Endothelial cell of umbilical vein (primary cell): ENCODE results near the gene GADL1. TPM values are rescaled to one million over a fixed set of nuclear protein-coding genes. Genes with fewer than 3 reads are reported as not detected.

ENCODE experiments used
- BruUV-seq: library from RNA; stranded (reverse); fragments of 400-500 nt; replicated peaks from 2 replicates; lab custom pipeline; 2021; lab: Mats Ljungman, UMichigan
- CTCF ChIA-PET: fragments of 300-600, 350-600 bp; sonication (Branson Sonifier 250); formaldehyde crosslinking; loops from one replicate; lab custom pipeline; 2021; ENCODE audit warnings: antibody characterized with exemption, inconsistent platforms; lab: Charles Lee
- POLR2A ChIA-PET: fragments of 300-600, 350-600 bp; sonication (Branson Sonifier 250); formaldehyde crosslinking; loops from one replicate; lab custom pipeline; 2021; ENCODE audit warnings: antibody characterized with exemption, inconsistent platforms; lab: Charles Lee
- DNase-seq: peaks from one replicate; pipeline ENCODE4 v3.0.0-alpha.2; 2011; ENCODE audit warnings: low read depth, low spot score
- FAIRE-seq: peaks from 2 replicates; lab custom pipeline; 2011; peaks lifted over from hg19 to GRCh38; lab: Jason Lieb, UNC
- H2AFZ ChIP-seq: 2 replicates; pipeline ENCODE4 v1.6.0; 2012; ENCODE audit warnings: low read depth, low read length, control low read depth, inconsistent platforms
- H3K27ac ChIP-seq: 2 replicates; pipeline ENCODE4 v1.5.1; 2011; ENCODE audit warnings: low read depth, mild to moderate bottlenecking, control low read depth, low read length, moderate library complexity; ENCODE audit not compliant: insufficient read depth
- H3K27me3 ChIP-seq, 2 experiments: 2 replicates each; pipeline versions ENCODE4 v1.6.0 to v1.6.1; 2011; ENCODE audit warnings: low read length in 2 of 2, mixed read lengths in 1 of 2; ENCODE audit not compliant: control insufficient read depth in 2 of 2, insufficient read depth in 2 of 2
- H3K36me3 ChIP-seq, 2 experiments: 2 replicates in 1 of 2; 3 replicates in 1 of 2; pipeline ENCODE4 v1.5.1; 2011; ENCODE audit warnings: low read length in 2 of 2, mild to moderate bottlenecking in 1 of 2, moderate library complexity in 1 of 2; ENCODE audit not compliant: control insufficient read depth in 2 of 2, insufficient read depth in 2 of 2; ENCODE audit errors: extremely low read depth in 1 of 2
- H3K4me1 ChIP-seq: 3 replicates; pipeline ENCODE4 v1.5.1; 2011; ENCODE audit warnings: mild to moderate bottlenecking, low read length; ENCODE audit not compliant: control insufficient read depth, insufficient read depth; ENCODE audit errors: extremely low read depth
- H3K4me2 ChIP-seq: 2 replicates; pipeline ENCODE4 v1.6.1; 2011; ENCODE audit warnings: low read length, control low read depth, mixed read lengths; ENCODE audit not compliant: insufficient read depth
- H3K4me3 ChIP-seq, 3 experiments: fragments of 200-600 bp in 1 of 3; sonication (generic), shearing (Covaris generic) in 1 of 3; replicated peaks in 1 of 3; 2 replicates each; pipeline ENCODE4 v1.5.1; 2011 to 2016; ENCODE audit warnings: control low read depth in 3 of 3, low read length in 3 of 3, mild to moderate bottlenecking in 2 of 3, inconsistent platforms in 1 of 3, low read depth in 1 of 3, moderate library complexity in 1 of 3; ENCODE audit not compliant: insufficient read depth in 1 of 3
- H3K79me2 ChIP-seq: 2 replicates; pipeline ENCODE4 v1.6.0; 2012; ENCODE audit warnings: low read length, inconsistent platforms; ENCODE audit not compliant: control insufficient read depth, insufficient read depth
- H3K9ac ChIP-seq: replicated peaks from 2 replicates; pipeline ENCODE3; 2011; ENCODE audit warnings: low read length, control low read depth; ENCODE audit not compliant: insufficient read depth; ENCODE audit errors: extremely low read depth
- H3K9me1 ChIP-seq: replicated peaks from 3 replicates; pipeline ENCODE4 v1.6.0; 2011; ENCODE audit warnings: mild to moderate bottlenecking, low read length; ENCODE audit not compliant: control insufficient read depth, insufficient read depth; ENCODE audit errors: extremely low read depth
- H3K9me3 ChIP-seq: replicated peaks from 2 replicates; pipeline ENCODE4 v1.5.1; 2012; ENCODE audit warnings: low read length, inconsistent platforms; ENCODE audit not compliant: control insufficient read depth, insufficient read depth
- H4K20me1 ChIP-seq: replicated peaks from 2 replicates; pipeline ENCODE3; 2011; ENCODE audit warnings: mild to moderate bottlenecking, low read length; ENCODE audit not compliant: control insufficient read depth, insufficient read depth; ENCODE audit errors: extremely low read depth
- EZH2 ChIP-seq: IDR thresholded peaks from 2 replicates; pipeline ENCODE4 v1.6.1; 2012; ENCODE audit warnings: borderline replicate concordance, low read depth, mild to moderate bottlenecking, moderate library complexity, low read length, inconsistent platforms; ENCODE audit not compliant: severe bottlenecking
- FOS ChIP-seq: IDR thresholded peaks from 2 replicates; pipeline ENCODE4 v1.6.1; 2011; ENCODE audit warnings: mild to moderate bottlenecking, low read length, moderate library complexity, borderline replicate concordance; ENCODE audit not compliant: insufficient read depth
- GATA2 ChIP-seq: IDR thresholded peaks from 2 replicates; pipeline ENCODE4 v1.7.0; 2011; ENCODE audit warnings: low read depth, mild to moderate bottlenecking, moderate library complexity, mixed read lengths, low read length; ENCODE audit not compliant: insufficient read length, insufficient read depth
- JUN ChIP-seq: IDR thresholded peaks from 2 replicates; pipeline ENCODE4 v1.6.1; 2011; ENCODE audit warnings: borderline replicate concordance, low read depth; ENCODE audit not compliant: insufficient read length, insufficient read depth
- MYC ChIP-seq: IDR thresholded peaks from one replicate; pipeline ENCODE4 v1.6.1; 2011; ENCODE audit warnings: mild to moderate bottlenecking, low read depth, low read length
- POLR2A ChIP-seq: IDR thresholded peaks from 2 replicates; pipeline ENCODE4 v1.6.1; 2012; ENCODE audit warnings: low read depth, mild to moderate bottlenecking, control low read depth, low read length
- POLR2AphosphoS5 ChIP-seq: IDR thresholded peaks from 2 replicates; pipeline ENCODE4 v1.6.1; 2012; ENCODE audit warnings: low read depth, mild to moderate bottlenecking, control low read depth, low read length, moderate library complexity; ENCODE audit not compliant: insufficient read depth
- dilution Hi-C: fragments of 300-500 bp; cut with MboI; formaldehyde crosslinking; loops from one replicate; pipeline ENCODE4 v1.15.0; 2019; ENCODE audit warnings: low sequenced_read_pairs; ENCODE audit not compliant: extremely low pct_ligation_motif_present
- intact Hi-C: fragments of 100-400 bp; cut with micrococcal nuclease; formaldehyde crosslinking; loops from one replicate; pipeline ENCODE4 v1.10.0; 2022
- polyA plus RNA-seq, 4 experiments: library from polyadenylated mRNA; depleted of rRNA in 3 of 4; stranded (reverse) in 3 of 4; unstranded in 1 of 4; fragments of >200 nt; gene quantifications; 2 replicates each; pipeline versions ENCODE4 v1.2.1 to v1.2.3, GENCODE V29; 2011 to 2012; ENCODE audit warnings: missing spikeins in 1 of 4
- total RNA-seq: library from RNA; stranded (reverse); gene quantifications from 2 replicates; pipeline ENCODE4 v1.2.3, GENCODE V29; 2021
- TF ChIP-seq, protein P1 (sequence below): IDR thresholded peaks from 2 replicates; pipeline ENCODE4 v1.6.1; 2011; ENCODE audit not compliant: insufficient read depth, insufficient read length
- TF ChIP-seq, protein P2 (sequence below), 2 donors: IDR thresholded peaks; 1 replicate in 1 of 2; 2 replicates in 1 of 2; pipeline ENCODE4 v1.5.1; 2011; ENCODE audit warnings: low read length in 2 of 2, mild to moderate bottlenecking in 2 of 2, moderate library complexity in 2 of 2, control low read depth in 1 of 2, inconsistent platforms in 1 of 2, low read depth in 1 of 2; ENCODE audit not compliant: insufficient read depth in 1 of 2; ENCODE audit errors: extremely low read depth in 1 of 2

The GADL1 gene
- total and polyA plus RNA-seq, 2 donors (not counting 3 experiments of a cell fraction or from before 2014, with no cell fraction given): not detected

DNA sequence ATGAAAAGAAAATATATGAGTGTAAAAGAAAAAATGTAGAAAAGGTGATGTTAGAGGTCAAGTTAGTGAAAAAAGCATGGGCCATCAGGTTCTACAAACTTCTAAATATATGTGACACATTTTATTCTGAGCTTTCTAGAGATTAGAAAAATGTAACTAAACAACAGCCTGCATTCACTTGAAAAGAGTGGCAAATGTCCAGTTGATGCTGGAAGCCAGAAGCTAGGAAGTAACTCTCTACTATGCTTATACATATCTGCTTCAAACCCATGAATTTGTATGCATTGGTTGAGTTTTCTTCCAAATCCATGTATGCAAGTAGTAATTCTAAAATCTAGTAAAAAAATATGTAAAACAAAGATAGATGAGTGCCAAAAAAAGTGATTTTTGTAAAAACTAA is 164.5 kb downstream of the GADL1 start:
- ChIA-PET CTCF (interaction anchor here (2.2 kb wide), 2 partner anchors 9 to 14 kb away, joined by 5 to 8 read pairs; no protein-coding TSS in a partner anchor), POLR2A (no interaction called here)
- Histone ChIP-seq H3K4me1 (no peaks in the 10 kb centered on the region), H3K36me3 (no peaks in the 10 kb centered on the region), H3K9me1 (no peaks in the 10 kb centered on the region), H3K4me3 (no peak overlapping the region), H3K27me3 (no peaks in the 10 kb centered on the region), H2AFZ (no peak overlapping the region), H3K9ac (no peak overlapping the region), H4K20me1 (no peaks in the 10 kb centered on the region), H3K27ac (no peak overlapping the region), H3K4me2 (no peak overlapping the region), H3K9me3 (no peaks in the 10 kb centered on the region), H3K79me2 (no peaks in the 10 kb centered on the region)
- TF ChIP-seq POLR2A (no peak), GATA2 (no peak), JUN (no peak), EZH2 (no peak), POLR2AphosphoS5 (no peak), FOS (no peak), MYC (no peak)
- TF ChIP-seq, protein P1, sequence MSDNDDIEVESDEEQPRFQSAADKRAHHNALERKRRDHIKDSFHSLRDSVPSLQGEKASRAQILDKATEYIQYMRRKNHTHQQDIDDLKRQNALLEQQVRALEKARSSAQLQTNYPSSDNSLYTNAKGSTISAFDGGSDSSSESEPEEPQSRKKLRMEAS: no peak
- TF ChIP-seq, protein P2, sequence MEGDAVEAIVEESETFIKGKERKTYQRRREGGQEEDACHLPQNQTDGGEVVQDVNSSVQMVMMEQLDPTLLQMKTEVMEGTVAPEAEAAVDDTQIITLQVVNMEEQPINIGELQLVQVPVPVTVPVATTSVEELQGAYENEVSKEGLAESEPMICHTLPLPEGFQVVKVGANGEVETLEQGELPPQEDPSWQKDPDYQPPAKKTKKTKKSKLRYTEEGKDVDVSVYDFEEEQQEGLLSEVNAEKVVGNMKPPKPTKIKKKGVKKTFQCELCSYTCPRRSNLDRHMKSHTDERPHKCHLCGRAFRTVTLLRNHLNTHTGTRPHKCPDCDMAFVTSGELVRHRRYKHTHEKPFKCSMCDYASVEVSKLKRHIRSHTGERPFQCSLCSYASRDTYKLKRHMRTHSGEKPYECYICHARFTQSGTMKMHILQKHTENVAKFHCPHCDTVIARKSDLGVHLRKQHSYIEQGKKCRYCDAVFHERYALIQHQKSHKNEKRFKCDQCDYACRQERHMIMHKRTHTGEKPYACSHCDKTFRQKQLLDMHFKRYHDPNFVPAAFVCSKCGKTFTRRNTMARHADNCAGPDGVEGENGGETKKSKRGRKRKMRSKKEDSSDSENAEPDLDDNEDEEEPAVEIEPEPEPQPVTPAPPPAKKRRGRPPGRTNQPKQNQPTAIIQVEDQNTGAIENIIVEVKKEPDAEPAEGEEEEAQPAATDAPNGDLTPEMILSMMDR (IDR thresholded peaks at IDR 0.05; ENCODE audit: extremely low read depth in 1 of 2, insufficient read depth in 1 of 2, low read depth in 1 of 2, low read length in 2 of 2): no peak
- no TSS peak for BruUV-seq
- intact Hi-C loops: no loop called here
- DNase-seq (no peak), FAIRE-seq (no peak)
- dilution Hi-C loops: no loop called here
